Stimulated activated CD4-positive, alpha-beta T cell treated with anti-CD3 and anti-CD28 coated beads, Interleukin-1b, Interleukin-23, amount 100 ng/mL, for 1 hour (primary cell): ENCODE data around the gene BUB1B.

Experiments used
- DNase-seq, 2 donors: peaks; one replicate each; pipeline ENCODE4 v3.0.0-alpha.2; 2020; ENCODE audit warnings: low read depth in 2 of 2

BUB1B gene

DNA sequence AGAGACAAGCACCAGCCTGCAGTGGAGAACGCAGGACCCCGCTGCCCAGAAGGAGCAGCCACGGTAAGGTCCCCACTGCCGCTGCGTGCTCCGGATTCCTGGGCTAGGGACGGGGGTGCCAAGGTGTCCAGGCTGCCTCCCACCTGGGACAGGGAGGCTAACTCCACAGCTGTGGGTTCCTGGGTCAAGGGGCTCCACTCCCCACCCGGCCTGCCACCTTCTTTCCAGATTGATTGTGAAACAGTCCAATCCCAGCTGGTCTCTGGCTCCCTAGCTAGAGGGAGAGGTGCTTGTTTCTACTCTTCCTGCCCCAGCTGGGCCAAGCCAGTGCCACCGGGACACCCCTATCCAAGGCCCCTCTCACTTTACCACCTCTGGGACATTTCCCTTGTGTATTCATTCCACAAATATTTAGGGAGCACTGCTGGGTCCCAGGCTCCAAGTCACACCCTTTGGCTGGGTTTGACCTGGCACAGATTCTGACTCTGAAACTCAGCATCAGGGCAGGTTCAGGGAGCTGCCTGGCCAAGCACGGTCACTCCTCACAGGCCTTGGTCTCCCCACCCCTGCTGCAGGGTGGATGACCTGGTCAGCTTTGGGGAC lies 79.9 kb downstream of the BUB1B start:
- no peak for DNase-seq

DNA sequence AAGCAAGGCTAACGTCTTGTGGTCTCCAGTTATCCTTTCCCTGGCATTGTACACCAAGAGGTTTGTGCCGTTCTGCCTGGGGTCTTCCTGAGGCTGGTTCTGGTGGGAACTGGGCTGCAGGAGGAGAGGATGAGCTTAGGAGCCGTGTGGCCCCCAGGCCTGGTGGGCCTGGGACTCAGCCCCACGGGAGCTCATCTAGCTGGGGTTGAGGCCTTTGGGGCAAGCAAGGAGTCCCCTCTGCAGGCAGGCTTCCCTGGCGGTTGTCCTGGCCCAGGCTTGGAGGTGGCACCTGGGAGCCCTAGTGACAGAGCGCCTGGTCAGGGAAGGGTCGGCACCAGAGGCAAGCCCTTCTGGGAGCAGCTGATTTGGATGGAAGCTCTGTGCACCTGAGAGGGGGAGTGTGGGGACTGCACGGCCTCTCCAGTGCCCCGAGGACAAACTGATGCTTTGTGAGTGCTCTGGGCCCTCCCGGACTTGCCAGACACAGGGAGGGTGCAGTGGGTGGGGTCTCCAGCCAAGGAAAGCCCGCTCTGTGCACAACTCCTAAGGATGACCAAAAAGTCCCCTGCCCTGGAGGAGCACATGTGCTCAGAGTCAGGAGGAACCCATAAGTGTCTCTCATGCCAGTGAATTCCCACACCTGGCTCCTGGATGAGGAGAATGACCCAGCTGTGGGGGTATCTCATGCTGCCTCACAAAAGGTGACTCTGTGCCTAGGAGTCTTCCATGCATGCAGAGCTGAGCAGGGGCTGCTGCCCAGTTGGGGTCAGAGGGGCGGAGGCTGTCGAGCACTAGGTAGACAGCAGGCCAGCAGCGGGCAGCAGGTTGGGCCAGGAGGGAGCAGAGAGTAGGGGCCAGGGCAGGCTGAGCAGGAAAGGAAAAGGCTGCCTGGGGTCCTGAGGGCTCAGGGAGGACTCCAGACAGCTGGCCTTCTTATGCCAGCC lies 80.7 kb downstream of the BUB1B start:
- no peak for DNase-seq

DNA sequence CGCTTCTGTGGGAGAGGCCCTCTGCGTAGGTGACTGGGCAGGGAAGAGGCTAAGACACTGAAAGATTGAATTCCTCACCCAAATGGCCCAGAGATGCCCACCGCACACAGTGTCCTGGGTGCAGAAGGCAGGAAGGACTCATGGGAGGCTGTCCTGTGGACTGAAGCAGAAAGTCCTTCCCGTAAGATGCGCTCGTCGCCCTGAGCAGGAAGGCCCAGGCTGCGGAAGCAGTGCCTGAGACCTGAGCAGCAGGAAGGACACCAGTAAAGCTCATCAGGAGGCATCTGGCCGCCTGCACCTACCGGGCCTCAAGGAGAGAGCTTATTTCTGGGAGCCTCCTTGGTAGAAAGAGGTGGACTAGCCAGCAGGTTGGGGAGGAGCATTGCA lies 81.3 kb downstream of the BUB1B start:
- DNase-seq = no peak

DNA sequence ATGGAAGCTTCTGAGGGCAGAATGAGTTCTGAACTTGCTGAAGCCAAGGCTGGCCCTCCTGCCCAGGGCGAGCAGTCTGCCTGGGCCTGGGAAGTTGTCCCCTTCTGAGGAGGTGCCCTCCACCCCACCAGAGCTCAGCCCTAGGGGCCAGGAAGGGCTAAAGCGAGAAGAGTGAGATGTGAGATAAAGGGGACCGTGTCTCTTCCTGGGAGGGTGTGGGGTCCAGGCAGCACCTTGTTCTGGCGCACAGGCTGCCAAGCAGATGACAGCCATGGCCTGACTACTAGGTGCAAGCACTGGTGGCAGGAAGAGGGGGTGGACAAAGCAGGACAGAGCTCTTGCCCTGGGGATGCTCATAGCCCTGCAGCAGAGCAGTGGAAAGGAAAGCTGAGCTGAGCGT lies 81.7 kb downstream of the BUB1B start:
- DNase-seq = no peak

DNA sequence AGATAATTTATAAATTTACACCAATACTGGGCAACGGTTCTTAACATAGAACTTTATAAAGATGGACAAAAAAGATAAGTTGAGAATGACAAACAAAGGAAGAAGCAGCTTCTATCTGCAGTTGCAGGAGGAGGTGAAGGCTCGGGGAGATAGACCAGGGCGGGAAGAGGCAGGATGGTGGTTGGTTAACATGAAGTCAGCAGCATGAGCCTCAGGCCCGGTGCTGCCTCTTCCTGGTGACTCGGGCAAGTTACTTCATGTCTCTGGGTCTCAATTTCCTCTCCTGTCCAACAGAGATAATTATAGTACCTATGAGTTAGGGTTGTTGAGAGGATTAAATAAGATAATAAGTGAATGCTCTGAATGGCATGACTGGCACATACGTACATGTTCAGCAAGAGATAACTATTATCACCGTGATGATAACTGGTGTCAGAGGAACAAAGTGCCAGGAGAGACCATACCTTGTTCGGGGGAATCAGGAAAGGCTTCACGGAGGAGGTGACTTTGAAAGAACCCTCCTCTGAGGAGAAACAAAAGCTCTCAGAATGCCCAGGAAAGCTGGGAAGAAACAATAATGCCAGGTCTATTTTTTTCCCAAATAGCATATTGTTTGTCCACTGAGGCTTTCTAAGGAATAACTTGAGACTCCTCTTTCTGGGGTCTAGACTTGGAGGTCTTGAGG lies 82.4 kb downstream of the BUB1B start:
- DNase-seq = no peak

DNA sequence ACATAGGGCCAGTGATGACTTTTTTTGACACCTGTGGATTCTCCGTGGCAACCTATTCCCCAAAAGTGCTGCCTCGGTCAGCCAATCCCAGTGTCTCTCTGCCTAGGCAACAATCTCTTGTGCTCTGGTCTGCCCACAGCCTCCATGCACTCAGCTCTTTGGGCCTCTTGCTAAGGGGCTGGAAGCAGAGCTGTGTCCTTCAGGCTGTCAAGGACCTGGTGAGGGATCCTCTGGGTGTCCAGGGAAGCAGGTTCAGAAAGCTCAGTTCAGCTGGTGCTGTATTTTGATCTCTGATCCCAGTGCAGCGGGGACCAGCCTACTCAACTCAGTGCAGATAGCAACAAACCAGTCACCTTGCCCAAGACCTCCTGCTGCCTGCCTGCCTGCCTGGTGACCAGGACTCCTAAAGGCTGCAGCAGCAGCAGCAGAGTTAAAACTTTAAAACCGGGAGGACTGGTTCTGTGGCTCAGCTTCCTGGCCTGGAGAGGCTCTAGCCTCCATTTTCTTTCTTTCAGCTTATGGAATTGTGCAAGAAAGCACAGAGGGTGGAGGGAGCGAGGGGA lies 84.2 kb downstream of the BUB1B start:
- DNase-seq = no peak

DNA sequence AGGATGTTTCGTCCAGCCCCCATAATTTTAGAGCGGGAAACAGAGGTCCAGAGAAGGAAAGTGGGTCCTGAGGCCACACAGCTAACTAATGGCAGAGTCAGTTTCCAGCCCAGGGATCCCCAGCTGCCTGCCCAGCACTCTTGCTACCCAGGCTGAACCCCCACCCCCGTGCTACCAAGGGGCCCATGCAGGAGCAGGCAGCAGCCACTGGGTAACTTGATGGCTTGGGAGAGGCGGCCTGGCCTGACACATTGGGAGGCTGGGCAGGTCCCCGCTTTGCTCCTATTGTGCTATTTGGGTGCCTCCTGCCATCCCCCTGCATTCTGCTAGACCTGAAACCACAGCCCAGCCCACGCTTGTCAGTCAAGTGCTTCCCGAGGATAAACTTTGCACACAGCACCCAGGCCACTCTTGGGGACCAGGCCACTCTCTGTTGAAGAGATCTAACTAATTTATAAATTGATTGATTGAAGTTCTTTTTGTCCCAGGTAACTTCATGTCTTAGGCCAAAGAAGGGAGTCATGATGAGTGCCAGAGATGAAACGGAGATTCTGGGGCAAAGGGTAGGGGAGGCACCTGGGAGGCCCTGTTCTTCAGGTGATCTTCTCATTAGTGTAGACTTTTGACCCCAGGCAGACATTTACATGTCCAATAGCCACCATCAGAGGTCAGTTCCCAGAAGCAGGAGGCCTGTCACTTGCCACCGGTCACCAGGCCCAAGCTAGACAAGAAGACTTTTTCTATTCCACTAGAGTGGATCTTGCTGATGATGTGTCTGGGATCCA lies 85.0 kb downstream of the BUB1B start:
- DNase-seq = no peak

DNA sequence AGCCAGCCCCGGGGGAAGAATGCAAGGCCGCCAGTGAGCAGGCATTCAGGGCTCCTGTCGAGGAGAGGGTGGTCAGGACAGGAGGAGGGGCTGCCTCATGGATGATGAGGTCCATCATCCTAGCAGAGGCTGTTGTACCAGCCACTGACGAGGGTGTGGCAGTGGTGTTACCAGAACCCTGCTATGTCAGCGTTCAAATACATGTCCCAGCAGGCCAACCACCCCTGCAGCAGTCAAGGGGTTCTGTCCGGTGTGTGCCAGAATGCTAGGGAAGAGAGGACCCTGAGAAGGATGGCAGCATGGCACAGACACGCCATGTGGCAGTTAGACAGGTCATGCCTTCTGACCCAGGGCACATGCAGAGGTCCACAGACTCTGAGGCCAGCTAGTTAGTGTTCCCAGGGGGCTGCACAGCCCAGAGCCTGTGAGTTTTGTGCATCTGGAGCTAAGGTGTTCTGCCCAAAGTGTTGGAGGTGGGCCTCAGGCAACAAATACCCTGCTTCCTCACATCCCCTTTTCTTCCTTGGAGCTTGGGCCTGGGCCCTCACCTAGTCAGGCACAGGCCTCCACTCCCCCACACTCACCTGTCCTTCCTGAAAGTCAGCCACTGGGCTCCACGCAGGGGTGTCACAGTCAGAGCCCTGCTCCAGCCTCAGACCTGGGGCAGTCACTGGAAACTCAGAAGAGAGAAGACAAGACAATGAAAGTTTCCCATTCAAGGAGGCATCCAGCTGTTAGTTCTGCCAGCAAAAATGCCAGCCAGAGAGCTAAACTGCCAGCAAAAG lies 85.8 kb downstream of the BUB1B start:
- no peak for DNase-seq

DNA sequence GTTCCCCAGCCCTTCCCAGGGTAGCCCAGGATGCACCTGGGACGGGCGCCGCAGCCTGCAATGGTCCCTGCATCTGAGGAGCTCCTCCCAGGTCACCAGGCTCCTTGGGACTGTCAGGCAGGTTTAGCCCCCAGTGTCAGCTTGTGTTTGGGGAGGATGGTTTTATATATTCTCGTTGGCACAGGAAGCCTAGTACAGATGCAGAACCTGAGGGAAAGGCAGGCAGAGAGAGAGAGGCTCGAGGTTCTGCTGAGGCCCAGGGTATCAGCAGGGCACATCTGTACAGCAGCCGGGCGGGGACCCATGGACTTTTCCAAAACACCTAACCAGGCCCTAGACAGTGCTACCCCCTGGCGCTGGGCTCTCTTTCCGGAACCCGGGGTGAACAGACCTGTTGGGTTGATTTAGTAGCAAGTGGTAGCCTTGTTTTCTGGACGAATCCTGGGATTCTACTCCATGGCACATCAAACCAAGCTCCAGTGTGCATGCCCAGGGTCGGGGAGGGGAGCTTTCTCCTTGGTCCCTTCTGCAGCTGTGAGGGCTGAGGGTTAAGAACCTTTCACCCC lies 86.6 kb downstream of the BUB1B start:
- DNase-seq = no peak

DNA sequence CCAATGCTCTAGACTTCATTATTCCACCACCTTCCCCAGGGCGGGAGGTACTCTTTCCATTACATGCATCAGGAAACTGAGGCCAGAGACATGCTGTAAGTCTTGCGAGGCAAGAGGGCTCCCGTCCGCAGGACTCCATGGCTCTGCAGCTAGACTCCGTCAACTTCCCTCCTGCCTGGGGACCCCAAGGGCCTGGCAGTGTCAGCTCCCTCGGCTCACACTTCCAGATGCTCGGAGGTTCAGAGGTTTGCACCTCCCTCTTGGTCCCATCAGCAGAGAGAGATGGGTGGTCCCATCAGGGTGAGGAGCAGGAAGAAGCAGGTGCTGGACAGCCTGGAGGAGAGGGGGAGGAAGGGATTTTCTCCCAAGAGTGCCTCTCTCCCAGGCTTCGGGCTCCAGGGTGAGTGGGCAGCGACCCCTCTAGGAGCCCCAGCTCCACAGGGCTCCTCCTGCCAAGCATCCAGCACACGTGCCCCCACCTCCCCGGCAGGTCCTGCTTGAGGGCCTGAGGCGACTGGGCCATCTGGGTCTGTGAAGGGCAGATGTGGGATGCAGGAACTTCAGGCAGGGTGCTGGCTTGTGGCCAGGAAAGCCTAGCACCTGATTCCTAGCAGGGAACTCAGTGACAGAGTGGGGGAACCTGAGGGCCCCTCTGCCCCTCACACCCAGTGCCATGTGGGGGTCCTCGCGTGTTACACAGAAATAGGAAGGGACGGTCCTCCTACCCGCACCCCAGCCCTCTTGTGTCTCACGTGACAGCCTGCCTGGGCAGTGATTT lies 87.3 kb downstream of the BUB1B start:
- no peak for DNase-seq

DNA sequence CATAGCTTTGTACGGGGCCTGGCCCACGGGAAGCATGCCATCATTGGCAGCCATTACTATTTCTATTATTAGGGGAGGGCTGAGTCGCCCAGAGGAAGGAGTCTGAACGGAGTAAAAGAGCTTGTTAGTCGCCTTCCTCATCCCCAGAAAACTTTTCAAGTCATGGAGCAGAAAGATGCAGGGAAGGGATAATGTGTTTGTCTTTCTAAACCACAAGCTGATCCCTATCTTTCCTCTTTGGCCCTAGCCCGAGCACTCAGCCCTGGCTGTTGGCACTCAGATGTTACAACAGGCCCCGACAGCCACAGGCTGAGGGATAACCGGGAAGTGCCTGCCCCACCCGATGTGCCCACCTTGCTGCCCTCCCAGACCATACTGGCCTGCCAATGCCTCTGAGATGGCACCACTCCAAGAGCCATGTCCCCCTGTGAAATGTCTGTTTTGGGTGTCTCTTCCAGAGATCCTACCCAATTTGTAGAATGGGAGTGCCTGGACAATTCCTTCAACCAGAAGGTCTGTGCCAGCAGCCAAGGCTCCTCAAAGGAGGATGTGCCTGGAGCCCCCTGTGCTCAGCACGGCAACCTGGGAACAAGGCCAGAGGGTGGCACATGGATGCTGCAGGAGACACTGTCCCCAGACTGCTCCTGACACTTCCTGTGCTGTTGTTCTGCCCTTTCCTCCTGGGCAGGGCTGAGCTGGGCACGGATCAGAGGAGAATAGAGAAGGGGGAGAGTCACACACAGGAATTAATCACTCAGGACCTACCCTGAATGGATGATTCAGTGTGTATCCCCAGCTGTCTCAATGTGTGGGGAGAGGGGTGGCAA lies 88.8 kb downstream of the BUB1B start:
- DNase-seq = no peak

DNA sequence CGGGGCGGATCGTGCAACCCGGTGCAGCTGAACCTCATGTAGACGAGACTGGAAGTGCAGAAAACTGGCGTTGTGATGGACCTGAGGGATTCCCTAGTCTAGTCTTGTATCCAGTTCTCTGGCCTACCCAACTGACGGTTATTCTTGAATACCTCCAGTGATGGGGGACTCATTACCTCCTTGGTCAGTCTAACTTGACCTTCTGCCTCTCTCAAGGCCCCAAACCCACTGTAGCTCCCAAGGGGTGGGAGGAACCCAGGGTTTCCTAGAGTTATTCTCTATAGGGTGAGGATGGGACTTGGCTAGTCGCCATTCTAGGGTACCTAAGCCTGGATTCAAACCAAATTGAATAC lies 89.4 kb downstream of the BUB1B start:
- DNase-seq = no peak

DNA sequence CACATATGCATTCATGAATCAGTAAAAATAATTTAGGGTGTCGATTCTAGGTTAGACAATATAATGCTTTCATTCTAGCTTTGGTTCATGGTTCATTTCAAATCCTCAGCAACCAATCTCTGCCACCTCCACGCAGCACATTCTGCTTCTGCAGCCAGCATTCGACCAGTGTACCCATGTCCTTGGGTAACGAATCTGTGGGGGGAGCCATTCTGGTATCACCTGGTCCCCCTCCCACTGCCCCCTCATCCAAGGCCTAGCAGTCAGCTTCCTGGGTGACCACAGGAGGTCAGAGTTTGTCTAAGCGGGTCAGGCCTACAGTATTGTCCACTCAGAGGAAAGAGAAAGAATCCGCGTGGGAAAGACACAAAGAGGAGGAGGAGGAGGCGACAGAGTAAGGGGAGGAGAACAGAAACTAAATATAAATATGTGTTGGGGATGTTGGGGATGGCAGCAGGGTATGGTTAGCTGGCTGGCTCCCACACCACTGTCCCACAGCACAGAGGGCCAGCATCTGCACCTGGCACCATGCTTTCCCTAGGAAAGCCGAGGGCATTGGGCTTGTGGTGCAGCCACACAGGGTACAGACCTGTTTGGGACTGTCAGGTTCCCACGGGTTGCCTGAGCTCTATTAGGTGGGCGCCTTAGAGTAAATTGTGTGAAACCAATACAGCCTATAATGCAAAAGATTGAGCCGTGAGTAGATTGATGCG lies 90.1 kb downstream of the BUB1B start:
- no peak for DNase-seq

DNA sequence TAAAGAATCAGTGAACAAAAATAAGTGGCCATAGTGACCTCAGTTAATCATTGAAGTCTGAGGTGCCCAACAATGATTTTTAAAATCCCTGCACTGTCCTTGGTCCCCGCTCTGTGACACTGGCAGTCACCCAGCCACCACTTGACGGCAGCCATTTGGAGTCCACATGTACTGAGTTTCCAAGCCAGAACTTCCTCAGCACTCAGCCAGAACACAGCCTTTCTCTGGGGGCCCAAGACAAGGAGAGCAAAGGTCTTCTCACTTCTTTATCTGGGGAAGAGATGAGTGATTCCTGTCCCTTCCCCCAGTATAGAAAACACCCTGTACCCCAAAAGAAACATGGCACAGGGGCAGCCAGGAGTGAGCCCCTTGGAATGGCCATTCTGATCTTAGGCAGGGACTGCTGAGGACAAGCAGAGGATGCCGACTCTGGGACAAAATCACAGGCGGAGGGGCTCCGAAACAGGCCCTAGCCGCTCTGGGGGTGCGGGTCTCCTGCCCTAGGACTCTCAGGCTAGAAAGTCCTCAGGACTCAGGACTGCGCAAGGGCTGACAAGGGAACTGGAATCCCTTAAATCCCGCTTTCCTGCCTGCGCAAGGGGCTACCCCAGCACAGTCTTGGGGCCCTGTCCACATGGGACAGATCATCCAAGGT lies 90.7 kb downstream of the BUB1B start:
- DNase-seq = no peak

DNA sequence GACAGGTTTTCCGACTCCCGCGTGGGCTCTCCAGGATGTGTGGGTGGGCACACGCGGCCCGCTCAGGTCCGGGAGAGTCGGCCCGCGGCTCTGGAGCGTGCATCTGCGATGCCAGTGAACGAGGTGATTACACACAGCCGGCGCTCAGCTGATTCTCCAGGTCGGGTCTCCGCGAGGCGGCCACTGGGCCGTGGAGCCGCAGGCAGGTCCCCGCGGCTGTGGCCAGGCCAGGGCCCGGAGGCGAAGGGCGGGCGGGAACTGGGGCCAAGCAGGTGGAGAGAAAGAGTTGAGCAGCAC lies 91.2 kb downstream of the BUB1B start:
- DNase-seq = no peak

DNA sequence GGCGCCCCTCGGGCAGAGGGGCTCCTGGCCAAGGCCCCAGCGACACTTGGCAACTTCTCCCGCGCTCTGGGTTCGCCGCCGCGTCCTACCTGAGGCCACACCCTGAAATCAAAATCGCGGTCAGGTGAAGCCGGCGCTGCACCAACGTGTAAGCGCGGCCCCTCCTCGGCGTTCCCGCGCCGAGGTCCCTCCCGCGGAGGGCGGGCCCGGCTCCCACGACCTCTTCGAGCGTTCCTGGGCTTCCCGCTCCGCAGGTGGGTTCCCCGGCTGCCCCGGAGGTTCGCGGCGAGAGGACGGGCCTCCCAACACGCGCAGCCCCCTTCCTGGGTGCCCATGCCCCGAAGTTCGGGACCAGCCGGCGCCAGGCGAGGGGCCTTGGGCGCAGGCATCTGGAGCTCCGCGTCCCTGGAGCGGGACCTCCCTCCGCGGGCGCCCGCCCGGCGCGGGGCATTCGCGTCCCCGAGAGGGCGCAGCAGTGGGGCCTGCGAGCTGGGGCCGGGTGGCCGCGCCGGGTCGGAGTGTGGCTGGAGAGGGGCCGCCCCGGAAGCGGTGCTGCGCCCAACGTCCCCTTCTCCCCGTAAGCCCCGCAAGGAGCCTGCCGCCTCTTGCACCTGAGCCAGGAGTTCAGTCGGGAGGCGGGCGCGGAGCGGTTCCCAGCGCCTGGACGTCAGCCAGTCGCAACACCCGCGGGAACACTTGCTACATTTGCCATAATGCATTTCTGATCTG lies 91.7 kb downstream of the BUB1B start:
- DNase-seq = no peak

DNA sequence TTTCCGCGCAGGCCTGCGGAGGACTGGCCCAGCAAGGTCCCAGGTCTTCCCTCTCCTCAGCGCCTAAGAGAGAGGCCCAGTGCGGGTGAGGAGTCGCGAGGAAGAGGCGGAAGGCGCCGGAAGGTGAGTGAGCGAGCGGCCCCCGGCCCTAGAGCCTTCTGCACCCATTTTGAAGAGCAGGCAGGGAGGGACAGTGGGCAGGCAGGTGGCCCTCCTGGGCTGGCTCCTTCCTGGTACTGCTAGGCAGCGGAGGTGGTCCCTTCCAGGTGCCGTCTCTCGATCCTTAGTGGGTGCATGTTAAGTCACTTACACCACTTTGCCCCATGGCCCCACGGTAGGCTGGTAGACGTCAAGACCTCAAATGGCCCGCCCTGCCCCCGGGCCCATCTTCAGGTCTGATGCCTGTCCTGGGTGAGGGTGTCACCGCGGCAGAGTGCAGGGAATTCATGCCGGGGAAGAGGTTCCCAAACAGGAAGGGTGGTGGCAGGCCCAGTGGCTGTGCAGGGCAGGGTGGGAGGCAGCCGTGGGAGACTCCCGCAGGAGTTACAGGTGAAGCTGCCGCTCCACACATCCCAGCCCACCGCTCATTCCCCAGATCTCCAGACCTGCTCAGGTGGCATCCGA lies 92.4 kb downstream of the BUB1B start:
- no peak for DNase-seq
